ENCODE data around the gene DLG2.

GRCh38 chr11:84922212-84922805 lies 704.8 kb downstream of the DLG2 start:
- no peak for TF ChIP-seq NFIC (IDR thresholded peaks at IDR 0.05)
- TF ChIP-seq EP300 (IDR thresholded peaks at IDR 0.05; ENCODE audit: borderline replicate concordance) = no peak
